ENCODE results near the gene MED23. TPM values are rescaled to one million over a fixed set of nuclear protein-coding genes. Genes with fewer than 3 reads are reported as not detected.

Gene MED23
- polyA plus RNA-seq, 1 of the 3 experiments (the other 2 are of a cell fraction), result 10.1 TPM

DNA sequence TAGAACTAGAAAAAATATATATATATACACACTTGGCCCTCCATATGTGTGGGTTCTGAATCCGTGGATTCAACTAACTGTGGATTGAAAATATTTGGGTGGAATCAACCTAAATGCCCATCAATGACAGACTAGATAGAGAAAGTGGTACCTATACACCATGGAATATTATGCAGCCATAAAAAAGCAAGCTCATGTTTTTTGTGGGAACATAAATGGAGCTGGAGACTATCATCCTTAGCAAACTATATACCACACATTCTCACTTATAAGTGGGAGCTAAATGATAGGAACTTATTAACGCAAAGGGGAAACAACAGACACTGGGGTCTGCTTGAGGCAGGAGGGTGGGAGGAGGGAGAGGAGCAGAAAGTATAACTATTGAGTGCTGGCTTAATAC is 45.1 kb upstream of the MED23 start:
- TF ChIP-seq PBX3 (IDR thresholded peaks at IDR 0.05), result no peak
- TF ChIP-seq, protein P1, sequence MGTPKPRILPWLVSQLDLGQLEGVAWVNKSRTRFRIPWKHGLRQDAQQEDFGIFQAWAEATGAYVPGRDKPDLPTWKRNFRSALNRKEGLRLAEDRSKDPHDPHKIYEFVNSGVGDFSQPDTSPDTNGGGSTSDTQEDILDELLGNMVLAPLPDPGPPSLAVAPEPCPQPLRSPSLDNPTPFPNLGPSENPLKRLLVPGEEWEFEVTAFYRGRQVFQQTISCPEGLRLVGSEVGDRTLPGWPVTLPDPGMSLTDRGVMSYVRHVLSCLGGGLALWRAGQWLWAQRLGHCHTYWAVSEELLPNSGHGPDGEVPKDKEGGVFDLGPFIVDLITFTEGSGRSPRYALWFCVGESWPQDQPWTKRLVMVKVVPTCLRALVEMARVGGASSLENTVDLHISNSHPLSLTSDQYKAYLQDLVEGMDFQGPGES (IDR thresholded peaks at IDR 0.05; ENCODE audit: low read depth, low read length), result no peak
- DNase-seq, result no peak
- Histone ChIP-seq H3F3A (replicated peaks; ENCODE audit: insufficient read depth) (no peaks in the 10 kb centered on the region), H3K79me2 (ENCODE audit: insufficient read depth) (no peaks in the 10 kb centered on the region), H3K4me3 (ENCODE audit: low read depth in 2 of 2, low read length in 1 of 2) (no peak overlapping the region), H2AFZ (ENCODE audit: low read depth) (no peak overlapping the region), H3K27me3 (ENCODE audit: insufficient read depth) (peaks cover 10% of the 10 kb centered on the region; the same call in 1 of the 2 replicates), H3K27ac (ENCODE audit: low read depth in 2 of 2, low read length in 1 of 2) (no peak overlapping the region), H3K9me2 (no peaks in the 10 kb centered on the region), H3K4me2 (no peak overlapping the region), H4K20me1 (ENCODE audit: insufficient read depth) (no peaks in the 10 kb centered on the region), H3K4me1 (ENCODE audit: control insufficient read depth in 1 of 2, insufficient read depth in 2 of 2, low read depth in 1 of 2, low read length in 1 of 2) (no peaks in the 10 kb centered on the region), H3K9me3 (no peaks in the 10 kb centered on the region), H3K9ac (no peak overlapping the region), H3K36me3 (replicated peaks in 1 of 2; ENCODE audit: control insufficient read depth in 1 of 2, insufficient read depth in 2 of 2, low read length in 1 of 2) (no peaks in the 10 kb centered on the region)
- POLR2A ChIA-PET, result no interaction called here
- CTCF ChIA-PET, result interaction anchor here (0.6 kb wide), 1 partner anchor 45 kb away, joined by 4 read pairs; the partner anchor contains the start of gene MED23
- 11% methylated on average over 2 of the region's 2 CpGs for WGBS (ENCODE audit: low lambda C conversion rate)

DNA sequence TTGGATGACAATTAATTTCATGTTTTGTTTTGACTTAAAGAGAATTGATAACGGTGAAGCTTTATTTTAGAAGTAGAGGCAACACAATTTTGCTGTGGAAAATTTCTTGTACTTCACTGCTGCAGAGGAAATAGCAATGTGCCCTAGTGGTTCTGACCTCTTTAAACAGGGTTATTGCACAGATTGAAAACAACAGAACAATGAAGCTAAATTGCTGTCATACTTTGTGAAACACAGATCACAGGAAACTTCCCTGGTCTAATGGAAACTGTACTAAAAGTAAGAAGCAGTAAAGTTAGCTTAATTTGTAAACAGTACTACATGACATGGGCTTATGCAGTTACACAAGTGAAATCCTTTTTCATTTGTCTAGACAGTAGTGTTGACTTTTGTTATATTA is 41.8 kb upstream of the MED23 start:
- Histone ChIP-seq H3K4me2 (no peak overlapping the region), H3K27me3 (ENCODE audit: insufficient read depth) (peaks cover 5% of the 10 kb centered on the region; the same call in 1 of the 2 replicates), H4K20me1 (ENCODE audit: insufficient read depth) (no peaks in the 10 kb centered on the region), H3K9me2 (no peaks in the 10 kb centered on the region), H3K9me3 (no peaks in the 10 kb centered on the region), H3K9ac (no peak overlapping the region), H2AFZ (ENCODE audit: low read depth) (no peak overlapping the region), H3K36me3 (replicated peaks in 1 of 2; ENCODE audit: control insufficient read depth in 1 of 2, insufficient read depth in 2 of 2, low read length in 1 of 2) (no peaks in the 10 kb centered on the region), H3K4me1 (ENCODE audit: control insufficient read depth in 1 of 2, insufficient read depth in 2 of 2, low read depth in 1 of 2, low read length in 1 of 2) (no peaks in the 10 kb centered on the region), H3K27ac (ENCODE audit: low read depth in 2 of 2, low read length in 1 of 2) (no peak overlapping the region), H3K4me3 (ENCODE audit: low read depth in 2 of 2, low read length in 1 of 2) (no peak overlapping the region), H3K79me2 (ENCODE audit: insufficient read depth) (no peaks in the 10 kb centered on the region), H3F3A (replicated peaks; ENCODE audit: insufficient read depth) (no peaks in the 10 kb centered on the region)
- ChIA-PET POLR2A (no interaction called here), CTCF (interaction anchor here (0.5 to 1.2 kb wide), 2 partner anchors 42 to 489 kb away, joined by 3 to 6 read pairs; partner anchors contain the start of gene MED23)
- 5% methylated on average over 1 of the region's 1 CpG for WGBS (ENCODE audit: low lambda C conversion rate)
- no peak for DNase-seq
- TF ChIP-seq TEAD4 (IDR thresholded peaks at IDR 0.05; ENCODE audit: borderline replicate concordance, insufficient read depth), result no peak
- TF ChIP-seq CTCF (IDR thresholded peaks at IDR 0.05), result no peak
- no peak for TF ChIP-seq SMC3 (IDR thresholded peaks at IDR 0.05; ENCODE audit: low read depth, low read length)
- TF ChIP-seq NFIC (IDR thresholded peaks at IDR 0.05; ENCODE audit: borderline replicate concordance), result no peak
- TF ChIP-seq GATA2 (CRISPR knock-in tag; IDR thresholded peaks at IDR 0.05), result no peak
- TF ChIP-seq YY1 (IDR thresholded peaks at IDR 0.05; ENCODE audit: low read depth), result no peak
- no peak for TF ChIP-seq TAF1 (IDR thresholded peaks at IDR 0.05; ENCODE audit: borderline replicate concordance, low read depth, low read length)

Data from SK-N-SH (cell line).